Muscle layer of duodenum (tissue), 2 donors: ENCODE results near the gene EPS8L2.
"Not testable (repeated sequence)": the region's sequence is repeated elsewhere in the genome, so short reads cannot be mapped to it uniquely, and the experiment has no call there.

ENCODE experiments used
- H3K27ac ChIP-seq: one replicate; pipeline ENCODE4 v1.7.0; 2013; ENCODE audit warnings: mild to moderate bottlenecking, low read length
- H3K27me3 ChIP-seq: one replicate; pipeline ENCODE4 v1.7.0; 2013; ENCODE audit warnings: low read depth, mild to moderate bottlenecking, control low read depth, low read length
- H3K36me3 ChIP-seq, 2 donors: one replicate each; pipeline ENCODE4 v1.7.0; 2013; ENCODE audit warnings: low read length in 2 of 2, control low read depth in 1 of 2, mild to moderate bottlenecking in 1 of 2; ENCODE audit not compliant: insufficient read depth in 2 of 2, control insufficient read depth in 1 of 2
- H3K4me1 ChIP-seq, 2 donors: one replicate each; pipeline ENCODE4 v1.7.0; 2013; ENCODE audit warnings: low read length in 2 of 2, mild to moderate bottlenecking in 2 of 2, control low read depth in 1 of 2, moderate library complexity in 1 of 2; ENCODE audit not compliant: insufficient read depth in 2 of 2, control insufficient read depth in 1 of 2
- H3K4me3 ChIP-seq, 2 donors: one replicate each; pipeline ENCODE4 v1.7.0; 2013; ENCODE audit warnings: low read length in 2 of 2, low read depth in 1 of 2, mild to moderate bottlenecking in 1 of 2
- H3K9me3 ChIP-seq, 2 donors: one replicate each; pipeline ENCODE4 v1.7.0; 2013; ENCODE audit warnings: low read length in 2 of 2, control low read depth in 1 of 2, mild to moderate bottlenecking in 1 of 2; ENCODE audit not compliant: control insufficient read depth in 1 of 2
- donor health status: healthy.

Gene EPS8L2

GRCh38 chr11:728901-729491, 23.0 kb downstream of the EPS8L2 start:
- H3K9me3 ChIP-seq = no peaks in the 10 kb centered on the region
- no peaks in the 10 kb centered on the region for H3K27me3 ChIP-seq
- no peak overlapping the region for H3K4me3 ChIP-seq
- H3K4me1 ChIP-seq = peaks cover 0 to 40% of the 10 kb centered on the region in 2 donors
- no peak overlapping the region for H3K27ac ChIP-seq
- H3K36me3 ChIP-seq = no peaks in the 10 kb centered on the region

GRCh38 chr11:729492-730074, 23.6 kb downstream of the EPS8L2 start:
- Histone ChIP-seq H3K27ac (no peak overlapping the region), H3K27me3 (no peaks in the 10 kb centered on the region), H3K4me1 (peaks cover 0 to 40% of the 10 kb centered on the region in 2 donors), H3K4me3 (no peak overlapping the region), H3K36me3 (no peaks in the 10 kb centered on the region), H3K9me3 (no peaks in the 10 kb centered on the region)

GRCh38 chr11:733072-733471, 27.0 kb downstream of the EPS8L2 start:
- H3K4me3 ChIP-seq = no peak overlapping the region
- no peaks in the 10 kb centered on the region for H3K27me3 ChIP-seq
- H3K36me3 ChIP-seq = no peaks in the 10 kb centered on the region
- peaks cover 0 to 14% of the 10 kb centered on the region in 2 donors for H3K4me1 ChIP-seq
- no peaks in the 10 kb centered on the region for H3K9me3 ChIP-seq
- H3K27ac ChIP-seq = no peak overlapping the region

- H3K4me3 ChIP-seq, H3K27ac ChIP-seq, H3K4me1 ChIP-seq, H3K27me3 ChIP-seq, H3K36me3 ChIP-seq, H3K9me3 ChIP-seq: not testable (repeated sequence)
These were observed 28.5 kb downstream of the EPS8L2 start for GRCh38 chr11:734541-734940.

- no peaks in the 10 kb centered on the region for H3K36me3 ChIP-seq
These were observed 31.3 kb downstream of the EPS8L2 start for GRCh38 chr11:737366-737765.

GRCh38 chr11:737899-738298, 31.9 kb downstream of the EPS8L2 start:
- H3K27ac ChIP-seq, H3K4me3 ChIP-seq, H3K36me3 ChIP-seq, H3K9me3 ChIP-seq, H3K27me3 ChIP-seq, H3K4me1 ChIP-seq: not testable (repeated sequence)

More at GRCh38 chr11:737366-737765, 31.3 kb downstream of the EPS8L2 start:
- no peak overlapping the region for H3K4me3 ChIP-seq
- H3K27me3 ChIP-seq = no peaks in the 10 kb centered on the region
- no peaks in the 10 kb centered on the region for H3K9me3 ChIP-seq
- H3K4me1 ChIP-seq = no peaks in the 10 kb centered on the region
- no peak overlapping the region for H3K27ac ChIP-seq

- Histone ChIP-seq H3K4me1 (no peaks in the 10 kb centered on the region), H3K36me3 (no peaks in the 10 kb centered on the region), H3K27me3 (no peaks in the 10 kb centered on the region), H3K9me3 (no peaks in the 10 kb centered on the region), H3K27ac (no peak overlapping the region), H3K4me3 (no peak overlapping the region)
These were observed 36.1 kb downstream of the EPS8L2 start for GRCh38 chr11:742156-742546.

GRCh38 chr11:742571-743201, 36.7 kb downstream of the EPS8L2 start:
- Histone ChIP-seq H3K9me3 (no peaks in the 10 kb centered on the region), H3K4me1 (no peaks in the 10 kb centered on the region), H3K36me3 (no peaks in the 10 kb centered on the region), H3K27me3 (no peaks in the 10 kb centered on the region), H3K27ac (no peak overlapping the region), H3K4me3 (no peak overlapping the region)

- H3K4me3 ChIP-seq = no peak overlapping the region
- H3K27ac ChIP-seq = no peak overlapping the region
- H3K27me3 ChIP-seq = no peaks in the 10 kb centered on the region
- peaks cover 8 to 12% of the 10 kb centered on the region in 2 donors for H3K4me1 ChIP-seq
- H3K9me3 ChIP-seq = no peaks in the 10 kb centered on the region
- no peaks in the 10 kb centered on the region for H3K36me3 ChIP-seq
These were observed 39.4 kb downstream of the EPS8L2 start for GRCh38 chr11:745428-745827.

- peak overlapping the region; percentile 16 for H3K27ac ChIP-seq
- H3K4me3 ChIP-seq = peak overlapping the region; percentile 46 to 89
- peaks cover 8 to 12% of the 10 kb centered on the region in 2 donors for H3K4me1 ChIP-seq
- no peaks in the 10 kb centered on the region for H3K36me3 ChIP-seq
- H3K9me3 ChIP-seq = no peaks in the 10 kb centered on the region
- H3K27me3 ChIP-seq = no peaks in the 10 kb centered on the region
These were observed 40.5 kb downstream of the EPS8L2 start for GRCh38 chr11:746289-747157.
